Spleen (tissue), 11 donors: Measurements from ENCODE around the gene MYLK2. TPM values are rescaled to one million over a fixed set of nuclear protein-coding genes. Genes with fewer than 3 reads are reported as not detected.

Experiments used
- DNase-seq: peaks from one replicate; pipeline ENCODE4 v3.0.0-alpha.2; 2020
- H3K27ac ChIP-seq, 8 donors: fragments of 200-600 bp; sonication (generic) in 7 of 8; 1 replicate in 4 of 8; 2 replicates in 4 of 8; pipeline versions ENCODE4 v1.5.0 to v1.8.0; 2016 to 2021; ENCODE audit warnings: inconsistent platforms in 4 of 8, mild to moderate bottlenecking in 4 of 8, moderate library complexity in 1 of 8
- H3K27me3 ChIP-seq, 7 donors: fragments of 200-600 bp; sonication (generic) in 6 of 7; replicated peaks in 1 of 7; 1 replicate in 4 of 7; 2 replicates in 3 of 7; pipeline versions ENCODE4 v1.5.0 to v1.8.0; 2016 to 2021; ENCODE audit warnings: inconsistent platforms in 3 of 7, mild to moderate bottlenecking in 1 of 7
- H3K36me3 ChIP-seq, 6 donors: fragments of 200-600 bp; sonication (generic) in 5 of 6; 1 replicate in 4 of 6; 2 replicates in 2 of 6; pipeline versions ENCODE4 v1.5.0 to v1.8.0; 2016 to 2021; ENCODE audit warnings: inconsistent platforms in 2 of 6
- H3K4me1 ChIP-seq, 6 donors: fragments of 200-600 bp; sonication (generic) in 5 of 6; 1 replicate in 3 of 6; 2 replicates in 3 of 6; pipeline versions ENCODE4 v1.5.0 to v1.8.0; 2016 to 2021; ENCODE audit warnings: inconsistent platforms in 3 of 6
- H3K4me3 ChIP-seq, 8 donors: fragments of 200-600 bp; sonication (generic) in 7 of 8; 1 replicate in 4 of 8; 2 replicates in 4 of 8; pipeline versions ENCODE4 v1.5.0 to v1.8.0; 2016 to 2021; ENCODE audit warnings: inconsistent platforms in 4 of 8, mild to moderate bottlenecking in 4 of 8, moderate library complexity in 2 of 8
- H3K9me3 ChIP-seq, 8 donors: fragments of 200-600 bp; sonication (generic) in 7 of 8; 1 replicate in 4 of 8; 2 replicates in 4 of 8; pipeline versions ENCODE4 v1.5.0 to v1.8.0; 2016 to 2021; ENCODE audit warnings: inconsistent platforms in 4 of 8
- CTCF ChIP-seq, 11 experiments: fragments of 200-600 bp in 7 of 11; fragments of 450-650 bp in 4 of 11; sonication (generic) in 4 of 11; IDR thresholded peaks in 8 of 11; conservative IDR thresholded peaks in 3 of 11; 1 replicate in 7 of 11; 2 replicates in 4 of 11; pipeline versions ENCODE4 v1.4.0 to v1.8.0; 2016 to 2021; ENCODE audit warnings: antibody characterized with exemption in 11 of 11, inconsistent platforms in 4 of 11, mild to moderate bottlenecking in 1 of 11
- POLR2A ChIP-seq, 3 donors: fragments of 450-650 bp; IDR thresholded peaks; one replicate each; pipeline ENCODE4 v1.5.1; 2017; ENCODE audit warnings: antibody characterized with exemption in 3 of 3, mild to moderate bottlenecking in 1 of 3
- POLR2AphosphoS5 ChIP-seq, 3 donors: sonication (generic); formaldehyde crosslinking; IDR thresholded peaks; one replicate each; pipeline ENCODE4 v1.5.1; 2017; ENCODE audit warnings: antibody characterized with exemption in 3 of 3
- WGBS, 5 donors: extraction: QIAGEN DNeasy Blood & Tissue Kit in 3 of 5; methylation state at CpG; one replicate each; pipeline versions ENCODE4 v1.1.5 to v1.1.7; 2013 to 2018; 5-methylcytosine and 5-hydroxymethylcytosine counted together
- intact Hi-C: fragments of 100-400 bp; cut with DNase I; formaldehyde crosslinking; loops from one replicate; pipeline ENCODE4 v1.15.0; 2023; ENCODE audit warnings: low total_unique reads
- polyA plus RNA-seq, 3 donors: library from polyadenylated mRNA; stranded (reverse); fragments of 200-250 nt; gene quantifications; one replicate each; pipeline ENCODE4 v1.2.1, GENCODE V29; 2013
- total RNA-seq, 7 donors: library from RNA; depleted of rRNA in 3 of 7; stranded (reverse); fragments of >200 nt in 3 of 7; fragmentation: NEBNext Ultra II Directional in 4 of 7; extraction: Animal tissue kit (Norgen Biotek cat#: 25700) in 4 of 7; gene quantifications; one replicate each; pipeline versions ENCODE4 v1.1.0 to v1.2.1, GENCODE V29; 2016 to 2021
- donor health status: healthy with polysubstance abuse.
- donor health status: DM: no; HTN: no; CAD: no; lungs with moderate emphysema.
- donor health status: DM: no; HTN: no; CAD: no.
- donor health status: Bipolar disorder and iron deficiency.
- donor health status: healthy.
- donor health status: DM: no; HTN: no; CAD: no.
- donor health status: DM: yes; HTN: yes; CAD: no.

Gene MYLK2
- total and polyA plus RNA-seq, 10 donors, result 0.97 to 3.4 (median 2.0) TPM

GRCh38 chr20:31837896-31838397 is 18.8 kb downstream of the MYLK2 start:
- Histone ChIP-seq H3K36me3 (no peaks in the 10 kb centered on the region), H3K27me3 (peaks cover 0 to 7% (median 0%) of the 10 kb centered on the region in 7 donors), H3K4me3 (no peak overlapping the region), H3K9me3 (no peaks in the 10 kb centered on the region), H3K4me1 (peaks cover 15 to 95% (median 35%) of the 10 kb centered on the region in 6 donors), H3K27ac (peak overlapping the region in 4 of 8 donors; percentile 13 to 43 (median 28))
- TF ChIP-seq POLR2AphosphoS5 (IDR thresholded peaks at IDR 0.05), result no peak
- TF ChIP-seq CTCF (IDR thresholded peaks at IDR 0.05 in 8 of 11, conservative IDR thresholded peaks at IDR 0.05 in 3 of 11), result no peak
- TF ChIP-seq POLR2A (IDR thresholded peaks at IDR 0.05), result no peak
- peak; percentile 20 for DNase-seq
- intact Hi-C loops, result no loop called here
- WGBS, 5 donors, result 29 to 67% (median 46%) methylated on average over 3 of the region's 3 CpGs

DNA sequence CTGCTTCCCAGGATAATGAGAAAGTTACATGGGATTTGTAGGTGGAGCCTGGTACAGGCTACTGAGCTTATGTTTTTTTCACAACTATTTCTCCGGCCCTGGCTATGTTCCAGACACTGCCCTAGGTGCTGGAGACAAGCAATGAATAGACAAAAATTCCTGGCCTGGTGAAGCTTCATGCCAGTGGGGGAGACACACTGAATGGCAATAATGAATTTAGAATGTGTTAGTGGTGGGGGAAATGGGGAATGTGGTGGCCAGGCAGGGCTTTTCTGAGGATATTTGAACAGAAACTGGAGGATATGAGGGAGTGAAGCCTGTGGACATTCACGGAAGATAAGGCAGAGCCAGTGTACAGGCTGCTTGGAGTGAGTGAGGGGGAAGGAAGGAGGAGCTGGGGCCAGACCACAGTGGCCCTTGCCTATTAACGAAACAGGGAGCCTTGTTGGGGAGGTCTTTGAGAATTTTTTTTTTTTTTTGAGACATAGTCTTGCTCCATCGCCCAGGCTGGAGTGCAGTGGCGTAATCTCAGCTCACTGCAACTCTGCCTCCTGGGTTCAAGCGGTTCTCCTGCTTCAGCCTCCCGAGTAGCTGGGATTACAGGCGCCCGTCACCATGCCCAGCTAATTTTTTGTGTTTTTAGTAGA is 19.6 kb downstream of the MYLK2 start:
- Histone ChIP-seq H3K27ac (peak overlapping the region in 2 of 8 donors; percentile 29 to 43), H3K36me3 (no peaks in the 10 kb centered on the region), H3K4me1 (peaks cover 15 to 95% (median 40%) of the 10 kb centered on the region in 6 donors), H3K9me3 (no peaks in the 10 kb centered on the region), H3K4me3 (no peak overlapping the region), H3K27me3 (peaks cover 0 to 4% (median 0%) of the 10 kb centered on the region in 7 donors)
- whole genome bisulfite sequencing, 5 donors, result 48 to 82% (median 66%) methylated on average over 9 of the region's 9 CpGs
- TF ChIP-seq CTCF (IDR thresholded peaks at IDR 0.05 in 8 of 11, conservative IDR thresholded peaks at IDR 0.05 in 3 of 11) (no peak), POLR2AphosphoS5 (IDR thresholded peaks at IDR 0.05) (no peak), POLR2A (IDR thresholded peaks at IDR 0.05) (no peak)
- DNase-seq, result no peak
- intact Hi-C loops, result no loop called here

DNA sequence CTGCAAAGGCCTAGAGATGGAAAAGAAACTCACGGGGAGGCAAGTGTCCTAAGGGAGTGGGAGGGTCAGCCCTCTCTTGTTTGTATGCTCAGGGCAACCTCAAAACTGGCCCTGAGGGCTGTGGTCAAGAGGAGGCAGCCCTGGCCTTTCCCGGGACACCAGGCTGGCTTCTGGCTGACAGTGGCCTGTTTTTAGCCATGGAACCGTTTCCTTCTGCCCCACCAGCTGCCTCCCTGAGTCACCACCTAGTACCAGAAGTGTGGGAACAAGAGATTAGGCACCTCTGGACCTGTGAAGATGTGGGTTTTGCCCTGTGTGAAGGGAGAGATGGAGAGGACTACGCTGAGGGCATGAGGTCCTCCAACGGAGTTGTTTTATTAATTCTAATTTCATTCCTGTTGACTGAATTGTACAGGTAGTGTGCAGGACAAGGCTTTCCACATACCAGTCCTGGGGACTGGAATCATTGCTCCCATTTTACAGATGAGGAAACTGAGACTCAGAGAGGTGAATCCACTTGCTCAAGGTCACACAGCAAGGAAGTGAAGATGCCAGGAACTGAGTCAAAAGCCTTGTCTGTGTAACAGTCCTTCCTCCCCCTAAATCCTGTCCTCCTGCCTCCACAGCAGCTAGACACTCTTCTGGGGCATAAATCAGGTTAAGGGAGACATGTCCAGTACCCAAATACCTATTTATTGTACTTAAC is 20.8 kb downstream of the MYLK2 start:
- TF ChIP-seq POLR2A (IDR thresholded peaks at IDR 0.05), result no peak
- TF ChIP-seq CTCF (IDR thresholded peaks at IDR 0.05 in 8 of 11, conservative IDR thresholded peaks at IDR 0.05 in 3 of 11), result no peak
- no peak for TF ChIP-seq POLR2AphosphoS5 (IDR thresholded peaks at IDR 0.05)
- intact Hi-C loops, result no loop called here
- WGBS, 5 donors, result 65 to 76% (median 69%) methylated on average over 5 of the region's 5 CpGs
- H3K36me3 ChIP-seq, result no peaks in the 10 kb centered on the region
- peaks cover 15 to 93% (median 43%) of the 10 kb centered on the region in 6 donors for H3K4me1 ChIP-seq
- no peaks in the 10 kb centered on the region for H3K9me3 ChIP-seq
- no peak overlapping the region for H3K4me3 ChIP-seq
- H3K27me3 ChIP-seq, result no peaks in the 10 kb centered on the region
- no peak for DNase-seq
- no peak overlapping the region for H3K27ac ChIP-seq
